Mesodermal cell (in vitro differentiated cells): Measurements from ENCODE around the gene DLG5.

Source experiments
- H3K27ac ChIP-seq: 2 replicates; pipeline ENCODE4 v1.7.0; 2013; ENCODE audit warnings: mild to moderate bottlenecking, low read depth, low read length, moderate library complexity; ENCODE audit not compliant: severe bottlenecking
- H3K36me3 ChIP-seq: 2 replicates; pipeline ENCODE4 v1.7.1; 2013; ENCODE audit warnings: mild to moderate bottlenecking, low read length, moderate library complexity; ENCODE audit not compliant: control insufficient read depth, insufficient read depth
- H3K4me1 ChIP-seq: one replicate; pipeline ENCODE4 v1.7.1; 2013; ENCODE audit warnings: mild to moderate bottlenecking, low read length; ENCODE audit not compliant: insufficient read depth, control insufficient read depth, poor library complexity, severe bottlenecking
- H3K4me3 ChIP-seq: 2 replicates; pipeline ENCODE4 v1.7.0; 2013; ENCODE audit warnings: low read length, control low read depth, mild to moderate bottlenecking; ENCODE audit not compliant: insufficient read depth, poor library complexity, severe bottlenecking; ENCODE audit errors: extremely low read depth
- H3K9me3 ChIP-seq: 2 replicates; pipeline ENCODE4 v1.7.1; 2013; ENCODE audit warnings: mild to moderate bottlenecking, low read length, moderate library complexity; ENCODE audit not compliant: control insufficient read depth
- WGBS, 2 experiments: methylation state at CpG; one replicate each; pipeline ENCODE4 v1.1.5; 2013; ENCODE audit warnings: missing lambda C conversion rate in 2 of 2; ENCODE audit not compliant: insufficient coverage in 2 of 2; 5-methylcytosine and 5-hydroxymethylcytosine counted together

DLG5 gene

GRCh38 chr10:77925795-77926565 is 575 bp downstream of the DLG5 start:
- H3K4me3 ChIP-seq: peak overlapping the region; percentile 69
- peaks cover 23% of the 10 kb centered on the region for H3K36me3 ChIP-seq
- peaks cover 30% of the 10 kb centered on the region for H3K4me1 ChIP-seq
- peak overlapping the region; percentile 45 for H3K27ac ChIP-seq
- H3K9me3 ChIP-seq: no peaks in the 10 kb centered on the region
- WGBS, 2 experiments: 0 to 2% methylated on average over 51 to 62 of the region's 73 CpGs

- H3K4me1 ChIP-seq: peaks cover 34% of the 10 kb centered on the region
- WGBS, 2 experiments: 40 to 50% methylated on average over 7 of the region's 7 CpGs
- peaks cover 23% of the 10 kb centered on the region for H3K36me3 ChIP-seq
- peak overlapping the region; percentile 69 for H3K4me3 ChIP-seq
- no peak overlapping the region for H3K27ac ChIP-seq
- no peaks in the 10 kb centered on the region for H3K9me3 ChIP-seq
Observed at GRCh38 chr10:77925410-77925794, 1.2 kb downstream of the DLG5 start.

- Histone ChIP-seq H3K36me3 (peaks cover 32% of the 10 kb centered on the region), H3K27ac (no peak overlapping the region), H3K9me3 (no peaks in the 10 kb centered on the region), H3K4me1 (peaks cover 43% of the 10 kb centered on the region), H3K4me3 (no peak overlapping the region)
- WGBS, 2 experiments: 94 to 100% methylated on average over 5 of the region's 8 CpGs
Observed at GRCh38 chr10:77922566-77923179, 3.9 kb downstream of the DLG5 start.

GRCh38 chr10:77922055-77922454 is 4.5 kb downstream of the DLG5 start:
- WGBS, 2 experiments: 95 to 98% methylated on average over 3 to 5 of the region's 5 CpGs
- Histone ChIP-seq H3K9me3 (no peaks in the 10 kb centered on the region), H3K4me3 (no peak overlapping the region), H3K4me1 (peaks cover 37% of the 10 kb centered on the region), H3K36me3 (peaks cover 35% of the 10 kb centered on the region), H3K27ac (no peak overlapping the region)

GRCh38 chr10:77921395-77921794 is 5.2 kb downstream of the DLG5 start:
- WGBS, 2 experiments: 91 to 96% methylated on average over 3 to 7 of the region's 7 CpGs
- no peak overlapping the region for H3K27ac ChIP-seq

GRCh38 chr10:77920495-77920894 is 6.1 kb downstream of the DLG5 start:
- Histone ChIP-seq H3K36me3 (peaks cover 41% of the 10 kb centered on the region), H3K9me3 (no peaks in the 10 kb centered on the region), H3K27ac (no peak overlapping the region), H3K4me1 (peaks cover 36% of the 10 kb centered on the region), H3K4me3 (no peak overlapping the region)
- 100% methylated on average over 1 of the region's 4 CpGs; no CpG with 5 or more reads in 1 of the 2 experiments for WGBS, 2 experiments

More at GRCh38 chr10:77921395-77921794, 5.2 kb downstream of the DLG5 start:
- Histone ChIP-seq H3K36me3 (peaks cover 38% of the 10 kb centered on the region), H3K9me3 (no peaks in the 10 kb centered on the region), H3K4me1 (peaks cover 36% of the 10 kb centered on the region), H3K4me3 (no peak overlapping the region)

GRCh38 chr10:77919713-77920108 is 6.8 kb downstream of the DLG5 start:
- Histone ChIP-seq H3K4me3 (no peak overlapping the region), H3K4me1 (peaks cover 30% of the 10 kb centered on the region), H3K36me3 (peaks cover 41% of the 10 kb centered on the region), H3K27ac (peak overlapping the region; percentile 23), H3K9me3 (no peaks in the 10 kb centered on the region)
- 86 to 97% methylated on average over 4 of the region's 4 CpGs for WGBS, 2 experiments

- peaks cover 21% of the 10 kb centered on the region for H3K36me3 ChIP-seq
- no peaks in the 10 kb centered on the region for H3K9me3 ChIP-seq
- peaks cover 20% of the 10 kb centered on the region for H3K4me1 ChIP-seq
- H3K27ac ChIP-seq: no peak overlapping the region
- no peak overlapping the region for H3K4me3 ChIP-seq
- 95 to 97% methylated on average over 5 to 6 of the region's 10 CpGs for WGBS, 2 experiments
Observed at GRCh38 chr10:77915319-77916105, 11.0 kb downstream of the DLG5 start.

- Histone ChIP-seq H3K9me3 (no peaks in the 10 kb centered on the region), H3K4me1 (peaks cover 20% of the 10 kb centered on the region), H3K36me3 (peaks cover 15% of the 10 kb centered on the region), H3K27ac (no peak overlapping the region), H3K4me3 (no peak overlapping the region)
- WGBS, 2 experiments: 92% methylated on average over 2 to 3 of the region's 4 CpGs
Observed at GRCh38 chr10:77913090-77913489, 13.5 kb downstream of the DLG5 start.

- Histone ChIP-seq H3K9me3 (no peaks in the 10 kb centered on the region), H3K36me3 (peaks cover 15% of the 10 kb centered on the region), H3K4me1 (peaks cover 24% of the 10 kb centered on the region), H3K27ac (no peak overlapping the region), H3K4me3 (no peak overlapping the region)
- 93 to 94% methylated on average over 2 of the region's 2 CpGs for WGBS, 2 experiments
Observed at GRCh38 chr10:77912576-77912975, 14.0 kb downstream of the DLG5 start.
